NB4 (cell line): ENCODE measurements around the gene LAT.

ENCODE experiments used
- DNase-seq: peaks from one replicate; pipeline ENCODE4 v3.0.0; 2010; ENCODE audit warnings: low read depth
- H3K4me3 ChIP-seq: one replicate; pipeline ENCODE4 v1.5.1; 2011; ENCODE audit warnings: mild to moderate bottlenecking, low read depth, low read length, moderate library complexity
- CTCF ChIP-seq: IDR thresholded peaks from one replicate; pipeline ENCODE4 v1.5.1; 2012; ENCODE audit warnings: low read depth, low read length
- MAX ChIP-seq: IDR thresholded peaks from 2 replicates; pipeline ENCODE4 v1.6.1; 2011; ENCODE audit warnings: low read depth, low read length
- MYC ChIP-seq: IDR thresholded peaks from 2 replicates; pipeline ENCODE4 v1.6.1; 2011; ENCODE audit warnings: low read depth, low read length
- POLR2A ChIP-seq: IDR thresholded peaks from 2 replicates; pipeline ENCODE4 v1.6.1; 2011; ENCODE audit warnings: mild to moderate bottlenecking; ENCODE audit not compliant: insufficient read length; ENCODE audit errors: extremely low read depth

LAT gene

GRCh38 chr16:28981517-28981916, 3.3 kb upstream of the LAT start:
- TF ChIP-seq MYC = no peak
- peak; percentile 94 for TF ChIP-seq CTCF
- TF ChIP-seq POLR2A = no peak
- TF ChIP-seq MAX = no peak
- H3K4me3 ChIP-seq = no peak overlapping the region
- DNase-seq = peak; percentile 69

GRCh38 chr16:28982418-28982817, 2.4 kb upstream of the LAT start:
- TF ChIP-seq MYC (no peak), MAX (no peak), CTCF (no peak), POLR2A (no peak)
- no peak overlapping the region for H3K4me3 ChIP-seq
- DNase-seq = no peak

- peak overlapping the region; percentile 69 for H3K4me3 ChIP-seq
- DNase-seq = no peak
- TF ChIP-seq POLR2A (no peak), MAX (no peak), CTCF (no peak), MYC (no peak)
These were observed 1.9 kb upstream of the LAT start for GRCh38 chr16:28982949-28983348.

GRCh38 chr16:28983644-28984043, 1.2 kb upstream of the LAT start:
- H3K4me3 ChIP-seq = peak overlapping the region; percentile 69
- TF ChIP-seq CTCF = no peak
- no peak for TF ChIP-seq MYC
- TF ChIP-seq MAX = no peak
- TF ChIP-seq POLR2A = no peak
- DNase-seq = peak; percentile 81

GRCh38 chr16:28984091-28984490, 761 bp upstream of the LAT start:
- peak overlapping the region; percentile 69 for H3K4me3 ChIP-seq

More at GRCh38 chr16:28984091-28984490, 761 bp upstream of the LAT start:
- TF ChIP-seq POLR2A = no peak
- TF ChIP-seq CTCF = no peak
- no peak for TF ChIP-seq MAX
- no peak for TF ChIP-seq MYC
- no peak for DNase-seq
